HTR-8/SVneo (cell line): Measurements from ENCODE around the gene MRPS12.

ENCODE experiments used
- DNase-seq: peaks from one replicate; pipeline ENCODE4 v3.0.0; 2011; ENCODE audit warnings: low spot score, mixed read lengths; ENCODE audit not compliant: insufficient read length
- FAIRE-seq: peaks from 2 replicates; lab custom pipeline; 2011; peaks lifted over from hg19 to GRCh38; lab: Jason Lieb, UNC

MRPS12 gene

DNA sequence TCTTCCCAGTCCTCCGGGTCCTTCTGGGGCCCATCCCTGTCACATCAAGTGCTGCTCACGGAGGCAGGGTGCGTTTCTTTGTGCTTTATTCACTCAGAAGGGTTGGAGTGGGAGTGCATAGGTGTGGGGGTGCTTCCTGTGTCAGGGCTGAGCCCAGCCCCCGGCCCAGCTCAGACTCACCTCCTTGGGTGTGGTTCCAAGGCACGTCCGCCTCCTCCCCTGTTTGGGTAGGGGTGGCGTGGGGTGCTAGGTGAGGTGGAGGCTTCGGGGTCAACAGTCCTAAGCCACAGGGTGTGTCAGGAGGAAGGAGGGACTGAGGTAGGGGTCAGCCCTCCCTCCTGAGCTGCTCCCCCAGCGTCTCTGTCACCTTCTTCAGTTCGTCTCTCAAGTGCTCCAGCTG lies 21.8 kb upstream of the MRPS12 start:
- FAIRE-seq (no peak), DNase-seq (no peak)

DNA sequence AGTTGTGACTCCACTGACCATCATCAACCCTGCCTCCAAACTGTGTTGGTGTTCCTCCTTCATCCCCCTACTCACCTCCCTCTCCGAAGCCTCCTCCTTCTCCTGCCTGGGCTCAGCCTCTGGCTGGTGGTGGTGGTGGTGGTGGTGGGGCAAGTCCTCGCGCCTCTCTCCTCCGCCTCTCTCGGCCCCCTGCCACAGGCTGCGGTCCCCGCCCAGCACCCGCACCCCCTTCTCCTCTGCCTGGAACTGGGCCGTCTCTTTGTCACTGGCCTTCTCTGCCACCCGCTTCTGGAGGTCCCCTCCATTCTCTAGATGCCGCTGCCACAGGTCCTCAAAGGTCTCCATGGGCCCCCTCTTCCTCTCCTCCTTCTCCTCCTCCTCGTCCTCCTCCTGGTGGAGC lies 20.3 kb upstream of the MRPS12 start:
- no peak for FAIRE-seq
- no peak for DNase-seq

DNA sequence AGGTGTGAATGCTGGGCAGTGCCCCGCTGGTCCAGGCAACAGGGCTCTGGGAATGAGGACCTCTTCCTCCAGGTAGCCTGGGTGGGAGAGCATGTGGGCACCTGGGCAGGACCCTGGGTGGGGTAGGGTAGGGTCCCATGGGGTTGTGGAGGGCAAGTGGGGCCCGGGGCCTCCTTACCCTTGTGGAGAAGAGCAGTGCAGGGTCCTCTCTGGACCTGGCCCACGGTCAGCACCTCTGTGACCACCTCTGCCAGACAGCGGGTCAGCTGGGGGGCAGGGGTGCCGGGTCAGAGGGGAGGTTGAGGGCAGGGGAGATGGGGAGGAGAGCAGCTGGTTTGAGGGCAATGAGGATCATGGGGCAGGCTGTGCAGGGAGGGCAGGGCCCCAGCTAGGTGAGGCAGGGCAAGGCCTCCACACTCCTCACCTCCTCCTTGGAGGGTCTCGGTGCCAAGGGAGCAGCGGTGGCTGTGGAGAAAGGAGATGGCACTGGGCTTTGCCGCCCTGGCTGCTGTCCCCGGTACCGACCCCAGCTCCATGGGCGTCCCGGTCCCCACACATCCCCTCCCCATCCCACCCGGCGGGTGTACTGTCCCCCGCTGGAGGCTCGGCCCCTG lies 19.2 kb upstream of the MRPS12 start:
- no peak for FAIRE-seq
- DNase-seq, result no peak

DNA sequence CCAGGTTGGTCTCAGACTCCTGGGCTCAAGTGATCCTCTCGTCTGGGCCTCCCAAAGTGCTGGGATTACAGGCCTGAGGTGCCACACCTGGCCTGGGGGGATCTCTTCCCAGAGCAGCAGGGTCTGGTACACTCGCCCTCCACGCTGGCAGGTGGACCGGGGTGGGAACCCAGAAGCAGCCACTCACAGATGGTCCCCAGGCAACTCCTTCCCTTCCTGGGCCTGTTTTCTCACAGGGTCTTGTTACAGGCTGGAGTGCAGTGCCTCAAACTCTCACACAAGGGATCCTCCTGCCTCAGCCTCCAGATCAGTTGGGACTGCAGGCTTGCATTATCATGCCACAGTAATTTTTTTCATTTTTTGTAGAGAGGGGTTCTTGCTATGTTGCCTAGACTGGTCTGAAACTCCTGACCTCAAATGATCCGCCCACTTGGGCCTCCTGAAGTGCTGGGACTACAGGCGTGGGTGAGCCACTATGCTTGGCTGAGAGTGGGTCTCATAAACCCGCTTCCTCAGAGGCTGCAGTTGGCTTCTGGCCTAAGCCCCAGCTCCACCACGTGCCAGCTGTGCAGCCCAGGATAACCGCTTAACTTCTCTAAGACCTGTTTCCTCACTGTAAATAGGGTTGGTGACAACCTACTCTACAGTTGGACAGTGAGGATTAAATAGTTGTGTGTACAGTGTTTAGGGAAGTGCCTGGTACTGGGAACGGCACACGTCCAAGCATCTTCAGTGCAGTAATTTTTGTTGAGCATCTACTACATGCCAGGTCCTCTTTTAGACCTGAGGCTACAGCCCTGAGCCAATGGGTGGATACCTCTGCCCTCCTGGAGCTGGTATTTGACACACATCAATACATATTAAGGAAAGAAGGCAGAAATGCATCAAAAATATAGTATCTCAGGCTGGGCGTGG lies 17.9 kb upstream of the MRPS12 start:
- no peak for FAIRE-seq

DNA sequence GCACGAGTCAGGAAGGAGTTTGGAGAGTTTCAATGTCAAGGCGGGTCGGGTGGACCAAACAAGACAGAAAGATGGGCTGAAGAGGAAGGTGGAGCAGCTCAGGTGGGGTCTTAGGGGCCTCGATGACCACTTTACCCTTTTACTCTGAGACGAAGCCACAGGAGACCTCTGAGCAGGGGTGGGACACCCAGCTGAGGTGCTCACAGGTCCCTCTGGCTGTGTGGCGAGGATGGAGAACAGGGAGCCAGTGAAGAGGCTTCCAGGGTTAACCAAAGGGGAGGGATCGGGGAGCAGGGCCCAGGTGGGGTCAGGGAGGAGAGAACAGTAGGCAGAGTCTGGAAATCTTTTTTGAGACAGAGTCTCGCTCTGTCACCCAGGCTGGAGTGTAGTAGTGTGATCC lies 16.8 kb upstream of the MRPS12 start:
- no peak for DNase-seq
- no peak for FAIRE-seq

More for the DNA sequence above, 17.9 kb upstream of the MRPS12 start:
- no peak for DNase-seq

DNA sequence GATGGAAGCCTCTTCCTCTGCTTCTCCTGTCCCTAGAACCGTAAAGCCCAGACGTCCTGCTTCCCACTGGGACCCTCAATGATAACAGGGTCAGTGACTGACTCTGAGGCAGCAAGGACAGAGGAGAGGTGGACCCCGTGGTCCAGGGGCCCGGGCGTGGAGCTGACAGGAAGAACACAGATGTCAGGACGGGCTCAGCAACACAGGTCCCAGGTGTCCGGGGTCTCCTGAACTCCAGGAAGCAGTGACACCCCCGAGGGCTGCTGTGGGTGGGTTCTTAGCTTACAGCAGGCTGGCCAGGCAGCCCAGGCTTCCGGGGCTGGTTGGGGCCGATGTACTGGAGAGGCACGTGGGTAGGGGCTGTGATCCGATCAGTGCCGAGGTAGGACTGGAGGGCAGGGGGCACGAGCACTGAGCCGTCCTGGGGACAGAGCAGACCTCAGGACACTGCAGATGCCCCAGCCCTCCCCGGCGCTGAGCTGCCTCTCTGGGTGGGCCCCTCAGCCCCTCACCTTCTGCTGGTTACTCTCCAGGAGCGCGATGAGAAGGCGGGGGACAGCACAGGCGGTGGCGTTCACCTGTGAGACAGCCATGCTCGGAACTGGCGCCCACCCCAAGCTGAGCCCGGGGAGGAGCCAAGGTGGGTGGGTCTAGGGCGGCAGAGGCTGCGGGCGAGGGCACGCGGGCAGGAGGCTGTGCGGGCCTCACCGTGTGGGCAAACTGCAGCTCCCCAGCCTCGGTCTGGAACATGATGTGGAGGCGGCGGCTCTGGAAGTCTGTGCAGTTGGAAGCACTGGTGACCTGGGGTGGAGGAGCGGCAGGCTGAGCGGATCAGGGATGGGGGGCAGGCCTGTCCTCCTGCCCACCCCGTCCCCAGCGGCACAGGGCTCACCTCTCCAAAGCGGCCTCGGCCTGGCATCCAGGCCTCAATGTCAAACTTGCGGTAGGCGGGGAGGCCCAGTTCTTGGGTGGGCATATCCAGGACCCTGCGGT lies 15.1 kb upstream of the MRPS12 start:
- FAIRE-seq, result no peak
- no peak for DNase-seq

DNA sequence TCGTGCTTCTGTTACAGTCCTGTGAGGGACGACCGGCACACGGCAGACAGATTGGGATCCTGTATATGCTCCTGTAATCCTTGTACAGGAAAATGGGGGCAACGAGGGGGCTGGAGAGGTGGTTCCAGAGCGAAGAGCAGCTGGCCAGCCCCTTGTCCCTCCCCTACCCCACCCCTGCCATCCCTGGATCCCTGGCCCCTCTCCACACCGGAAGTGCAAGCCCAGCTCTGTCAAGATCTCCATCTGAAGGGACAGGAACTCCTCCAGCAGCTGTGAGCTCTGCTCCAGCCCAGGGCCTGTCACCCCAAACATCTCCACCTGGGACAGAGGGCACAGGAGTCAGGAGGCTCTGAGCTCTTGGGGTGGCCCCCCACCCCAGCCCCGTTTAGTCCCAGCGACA lies 13.2 kb upstream of the MRPS12 start:
- FAIRE-seq (no peak), DNase-seq (no peak)

DNA sequence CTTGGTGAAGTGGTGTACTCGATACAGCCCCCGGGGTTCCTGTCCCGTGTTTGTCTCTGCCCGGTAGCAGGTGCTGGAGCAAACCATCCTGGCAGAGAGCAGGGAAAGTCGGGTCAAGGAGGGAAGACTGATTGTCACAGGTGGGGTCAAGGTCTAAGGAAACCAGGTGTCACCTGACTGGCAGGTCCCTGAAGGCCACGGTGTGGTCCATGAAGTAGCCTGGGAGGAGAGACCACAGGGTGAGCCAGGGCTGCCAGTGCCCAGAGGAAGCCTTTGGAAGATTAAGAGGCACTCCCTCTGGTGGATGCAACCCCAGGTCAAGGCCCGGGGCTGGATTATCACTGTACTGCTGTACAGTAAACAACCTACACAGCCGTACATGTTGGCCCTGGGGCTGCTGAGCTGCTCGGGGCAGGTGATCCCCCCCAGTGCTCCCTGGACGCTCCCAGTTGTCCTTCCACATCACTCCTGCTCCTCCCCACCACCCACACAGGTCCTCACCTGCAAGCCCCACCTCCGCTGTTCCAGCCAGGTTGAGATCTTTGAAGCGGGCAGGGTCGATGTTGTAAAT lies 12.7 kb upstream of the MRPS12 start:
- no peak for FAIRE-seq

DNA sequence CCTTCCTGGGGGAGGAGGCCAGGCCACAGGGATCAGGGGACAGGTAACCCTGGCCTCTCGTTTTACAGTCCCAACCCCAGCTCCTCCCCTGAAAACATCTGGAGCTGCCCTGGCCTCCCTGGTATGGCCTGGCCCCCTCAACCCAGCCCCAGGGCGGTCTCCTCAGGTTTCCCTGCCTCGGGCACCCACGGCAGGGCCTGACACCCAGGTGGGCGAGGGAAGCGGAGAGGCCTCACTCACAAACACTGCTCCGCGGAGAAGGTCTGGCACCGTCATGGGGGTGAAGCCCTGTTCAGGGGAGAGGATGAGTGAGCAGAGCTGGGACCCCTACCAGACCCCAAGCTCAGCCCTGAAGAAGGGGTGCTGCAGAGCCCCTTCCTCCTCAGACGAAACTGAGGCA lies 12.2 kb upstream of the MRPS12 start:
- no peak for DNase-seq
- FAIRE-seq, result no peak

More for the DNA sequence above, 12.7 kb upstream of the MRPS12 start:
- DNase-seq, result peak; percentile 25

DNA sequence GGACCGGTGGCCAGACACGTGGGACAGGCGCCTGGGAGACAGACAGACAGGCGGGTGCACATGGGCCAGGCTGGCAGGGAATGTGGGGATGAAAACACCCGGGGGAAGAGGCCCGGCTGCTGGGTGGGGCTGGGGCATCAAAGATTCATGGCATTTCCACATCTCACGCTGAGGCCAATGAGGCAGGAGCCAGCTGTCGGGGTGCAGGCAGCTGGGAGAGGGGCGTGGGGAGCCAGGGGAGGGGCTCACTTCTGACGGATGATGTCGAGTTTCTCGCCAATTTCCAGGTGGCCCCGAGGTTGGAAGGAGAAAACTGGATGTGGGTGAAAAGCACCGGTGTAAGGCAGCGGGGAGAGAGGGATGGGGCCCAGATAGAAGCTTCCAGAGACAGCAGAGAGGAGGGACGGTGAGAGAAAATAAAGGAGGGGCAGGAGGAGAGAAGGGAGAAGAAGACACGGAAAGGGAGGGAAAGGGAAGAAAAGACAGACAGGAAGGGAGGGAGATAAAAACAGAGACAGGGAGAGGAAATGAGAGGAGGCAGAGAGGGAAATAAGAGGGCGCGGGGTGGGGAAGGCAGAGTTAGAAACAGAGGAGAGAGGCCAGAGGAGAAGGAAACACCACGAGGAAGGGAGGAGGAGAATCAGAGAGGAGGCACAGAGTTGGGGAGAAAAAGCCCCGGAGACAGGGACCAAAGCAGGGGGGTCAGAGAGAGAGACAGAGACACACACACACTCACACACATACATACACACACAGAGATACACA lies 10.7 kb upstream of the MRPS12 start:
- FAIRE-seq (no peak), DNase-seq (no peak)

DNA sequence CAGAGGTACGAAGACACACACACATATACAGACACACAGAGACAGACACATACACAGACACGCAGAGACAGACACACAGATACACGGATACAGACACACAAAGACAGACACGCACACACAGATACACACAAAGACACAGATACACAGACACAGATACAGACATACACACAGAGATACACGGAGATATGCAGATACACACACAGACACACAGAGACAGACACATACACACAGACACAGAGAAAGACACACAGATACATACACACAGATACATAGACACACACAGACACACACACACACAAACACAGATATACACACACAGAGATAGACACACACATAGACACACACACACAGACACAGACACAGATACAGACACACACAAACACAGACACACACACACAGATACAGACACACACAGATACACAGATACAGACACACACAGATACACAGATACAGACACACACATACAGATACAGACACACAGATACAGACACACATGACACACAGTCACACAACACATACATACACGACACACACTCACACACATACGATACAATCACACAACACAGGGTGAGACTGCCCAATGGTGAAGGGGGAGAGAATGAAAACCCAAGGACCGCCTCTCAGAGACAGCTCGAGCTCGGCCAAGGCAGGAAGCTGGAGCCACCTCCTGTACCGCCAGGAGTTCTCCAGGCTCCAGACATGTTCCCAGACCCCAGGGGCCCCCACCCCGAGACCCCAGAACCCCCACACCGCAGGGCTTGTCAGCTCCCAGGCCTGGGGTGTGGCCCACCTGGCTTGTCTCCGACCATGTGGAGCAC lies 9.9 kb upstream of the MRPS12 start:
- DNase-seq, result no peak
- FAIRE-seq, result peak; percentile 86

DNA sequence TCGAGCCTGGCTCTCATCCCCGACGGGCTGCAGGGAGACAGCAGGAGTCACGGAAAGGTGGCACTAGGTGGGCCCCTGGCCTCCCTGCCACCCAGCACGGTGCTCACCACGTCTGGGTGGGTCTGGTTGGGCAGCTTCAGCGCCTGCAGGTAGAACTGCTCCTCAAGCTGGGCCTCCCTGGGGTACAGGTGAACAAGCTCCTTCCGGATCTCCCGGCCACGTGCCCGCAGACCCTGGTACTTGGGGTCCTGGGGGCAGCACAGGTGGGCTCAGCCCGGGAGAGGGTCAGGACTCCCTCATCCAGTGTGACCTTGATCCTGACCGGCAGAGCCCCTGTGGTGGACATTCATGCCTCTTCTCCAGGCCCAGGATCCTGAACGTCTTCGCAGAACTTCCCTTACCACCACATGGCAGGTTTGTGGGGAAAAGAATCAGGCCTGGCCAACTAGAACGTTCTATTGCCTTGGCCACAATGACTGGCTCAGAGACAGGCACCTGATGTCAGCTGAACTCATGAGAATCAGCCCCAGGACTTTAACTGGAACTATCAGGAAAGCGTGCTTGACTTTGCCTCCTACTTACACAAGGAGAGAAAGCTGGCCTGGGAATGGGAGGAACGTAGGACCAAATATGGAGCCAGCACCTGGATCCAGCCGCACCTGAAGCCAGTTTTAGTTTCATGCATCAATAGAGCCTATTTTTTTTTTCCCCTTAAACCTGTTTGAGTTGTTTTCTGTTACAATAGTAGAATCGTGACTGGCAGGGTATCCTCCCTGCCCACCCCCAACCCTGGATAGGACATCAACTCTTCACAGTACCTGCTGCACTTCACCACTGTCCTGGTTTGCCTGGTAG lies 9.1 kb upstream of the MRPS12 start:
- FAIRE-seq (no peak), DNase-seq (no peak)

DNA sequence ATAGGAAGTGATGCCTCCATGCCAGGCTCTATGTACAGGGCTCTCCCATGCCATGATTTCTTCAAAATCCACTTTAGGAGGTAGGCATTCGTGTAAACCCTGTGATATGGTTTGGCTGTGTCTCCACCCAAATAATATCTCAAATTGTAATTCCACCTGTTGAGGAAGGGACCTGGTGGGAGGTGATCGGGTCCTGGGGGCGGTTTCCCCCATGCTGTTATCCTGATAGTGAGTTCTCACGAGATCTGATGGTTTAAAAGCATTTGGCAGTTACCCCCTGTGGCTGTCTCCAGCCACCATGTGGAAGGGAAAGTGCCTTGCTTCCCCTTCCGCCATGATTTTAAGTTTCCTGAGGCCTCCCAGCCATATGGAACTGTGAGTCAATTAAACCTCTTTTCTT lies 8.3 kb upstream of the MRPS12 start:
- FAIRE-seq, result no peak
- no peak for DNase-seq

DNA sequence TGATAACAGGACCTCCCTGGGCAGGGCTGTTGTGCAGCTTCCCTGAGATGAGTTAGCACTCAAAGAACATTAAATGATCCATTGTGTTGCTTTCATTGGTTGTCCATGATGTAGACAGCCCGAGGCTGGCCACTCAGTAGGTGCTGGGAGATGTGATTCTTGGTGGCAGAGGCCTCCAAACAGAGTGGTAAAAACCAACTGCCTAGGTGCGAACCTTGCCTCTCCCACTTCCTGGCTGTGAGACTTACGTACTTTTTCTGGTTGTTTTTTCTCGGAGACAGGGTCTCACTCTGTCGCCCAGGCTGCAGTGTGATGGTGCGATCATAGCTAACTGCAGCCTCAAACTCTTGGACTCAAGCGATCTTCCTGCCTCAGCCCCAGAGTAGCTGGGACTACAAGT lies 6.4 kb upstream of the MRPS12 start:
- no peak for DNase-seq
- no peak for FAIRE-seq

DNA sequence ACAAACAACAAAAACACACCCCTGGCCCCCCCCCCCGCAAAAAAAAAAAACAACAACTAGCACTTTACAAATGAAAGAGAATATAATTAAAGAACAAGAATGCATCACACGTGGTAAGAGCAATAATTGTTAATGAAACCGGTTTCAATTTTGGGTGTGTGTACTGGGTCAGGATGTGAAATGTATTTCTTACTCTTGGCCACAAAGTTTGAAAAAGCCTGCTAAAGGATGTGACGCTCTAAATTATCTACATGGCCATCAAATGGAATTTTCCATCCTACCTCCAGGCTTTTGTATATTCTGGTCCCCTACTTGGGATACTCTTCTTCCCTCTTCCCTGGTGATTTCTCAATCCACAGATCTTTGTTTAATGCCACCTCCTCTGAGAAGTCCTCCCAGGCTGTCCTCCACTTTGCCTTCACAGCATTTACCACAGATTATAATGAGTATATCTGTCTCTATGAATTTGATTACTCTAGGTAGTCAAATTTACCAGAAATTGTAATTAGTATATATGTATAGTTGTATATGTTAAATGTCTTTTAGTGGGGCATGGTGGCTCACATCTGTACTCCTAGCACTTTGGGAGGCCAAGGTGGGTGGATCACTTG lies 2.2 kb upstream of the MRPS12 start:
- FAIRE-seq (no peak), DNase-seq (no peak)

DNA sequence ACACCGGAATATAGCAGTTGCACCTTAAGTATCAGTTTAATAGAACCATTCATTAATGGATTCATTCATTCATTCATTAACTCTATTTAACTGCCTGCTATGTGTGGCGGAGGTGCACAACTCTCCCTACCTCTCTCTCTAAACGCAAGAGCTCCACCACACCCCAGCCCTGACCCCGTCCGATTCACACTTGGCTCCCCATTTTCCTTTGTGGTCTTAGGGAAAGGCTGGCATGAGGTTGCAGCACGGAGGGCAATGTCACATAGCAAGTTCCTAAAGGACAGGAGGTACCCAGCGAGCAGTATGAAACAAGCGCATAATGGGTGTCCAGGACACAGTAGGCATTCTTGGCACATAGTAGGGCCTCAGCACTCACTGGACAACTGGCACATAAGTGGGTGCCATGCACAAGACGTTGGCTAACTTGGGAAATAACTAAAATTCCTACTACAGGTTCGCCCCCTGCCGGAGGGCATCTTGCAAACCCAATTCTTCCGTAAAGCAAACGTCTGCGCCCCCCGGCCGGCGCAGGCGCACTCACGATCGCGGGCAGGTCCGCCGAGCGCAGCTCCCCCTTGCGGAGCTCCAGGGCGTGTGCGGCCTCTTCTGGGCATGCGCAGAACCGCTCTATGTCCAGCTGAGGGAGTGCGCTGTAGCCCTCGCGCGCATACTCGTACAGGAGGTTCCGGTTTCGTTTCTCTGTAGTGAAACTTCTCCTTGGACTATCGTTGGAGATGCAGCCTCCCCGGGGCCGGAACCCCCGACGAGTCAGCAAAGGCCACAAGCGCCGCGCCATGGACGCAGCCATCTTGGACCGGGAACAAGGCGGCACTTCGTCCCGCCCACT lies 592 bp upstream of the MRPS12 start, which contains the start of gene SARS2:
Gene SARS2, minus strand, starts transcription at position 835 of the 847 bp plus-strand sequence. Its CDS starts 27 bp downstream, at position 808.
- no peak for FAIRE-seq
- peak; percentile 94 for DNase-seq

DNA sequence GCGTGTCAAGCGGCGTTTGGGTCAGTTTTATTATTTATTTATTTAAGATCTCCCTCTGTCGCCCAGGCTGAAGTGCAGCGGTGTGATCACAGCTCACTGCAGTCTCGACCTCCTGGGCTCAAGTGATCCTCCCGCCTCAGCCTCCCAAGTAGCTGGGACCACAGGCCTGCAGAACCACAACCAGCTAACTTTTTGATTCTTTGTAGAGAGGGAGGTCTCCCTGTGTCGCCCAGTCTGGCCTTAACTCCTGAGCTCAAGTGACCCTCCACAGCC lies 713 bp downstream of the MRPS12 start:
- FAIRE-seq (no peak), DNase-seq (no peak)
